ENCODE measurements around the gene EIF4G3. TPM values are rescaled to one million over a fixed set of nuclear protein-coding genes. Genes with fewer than 3 reads are reported as not detected.

Gene EIF4G3
- polyA plus RNA-seq, 3 donors, result 5.1 to 34.2 (median 5.8) TPM

- Histone ChIP-seq H2AFZ (ENCODE audit: insufficient read depth, low read depth, low read length, poor library complexity, severe bottlenecking) (no peak overlapping the region), H4K20me1 (ENCODE audit: insufficient read depth, low read length) (no peaks in the 10 kb centered on the region), H3K4me1 (ENCODE audit: control insufficient read depth in 1 of 2, insufficient read depth in 2 of 2, low read length in 2 of 2) (peaks cover 22 to 25% of the 10 kb centered on the region in 2 donors), H3K79me2 (ENCODE audit: insufficient read depth, low read length) (no peaks in the 10 kb centered on the region), H3K9ac (ENCODE audit: insufficient read depth, low read length, poor library complexity, severe bottlenecking) (peak overlapping the region; percentile 11), H3K36me3 (replicated peaks in 1 of 2; ENCODE audit: control insufficient read depth in 1 of 2, insufficient read depth in 2 of 2, low read length in 2 of 2) (peaks cover 3 to 30% of the 10 kb centered on the region in 2 donors), H3K4me2 (replicated peaks; ENCODE audit: extremely low read depth, low read length, poor library complexity, severe bottlenecking) (peak overlapping the region; percentile 40), H3K27me3 (ENCODE audit: control insufficient read depth in 2 of 2, insufficient read depth in 2 of 2, low read length in 2 of 2) (no peaks in the 10 kb centered on the region), H3K27ac (ENCODE audit: low read depth in 1 of 2, low read length in 2 of 2) (no peak overlapping the region), H3K9me3 (replicated peaks in 1 of 2; ENCODE audit: control insufficient read depth in 1 of 2, insufficient read depth in 1 of 2, low read length in 2 of 2) (no peaks in the 10 kb centered on the region), H3K4me3 (replicated peaks in 1 of 3; ENCODE audit: low read depth in 2 of 3, low read length in 3 of 3) (no peak overlapping the region)
- DNase-seq, result no peak
- peaks cover 30% of the 10 kb centered on the region for H3K4me1 Mint-ChIP-seq
- H3K9me3 Mint-ChIP-seq, result no peaks in the 10 kb centered on the region
- intact Hi-C loops (cut with micrococcal nuclease), result no loop called here
- H3K27me3 Mint-ChIP-seq (ENCODE audit: low read depth in 3 of 3), result peaks cover 0 to 2% (median 2%) of the 10 kb centered on the region in 3 donors
- H3K4me3 Mint-ChIP-seq, result peak overlapping the region in 1 of 2 donors; percentile 11
- peak overlapping the region in 2 of 7 donors; percentile 14 to 52 for H3K27ac Mint-ChIP-seq
- no CpG with 5 or more reads among the region's 3 CpGs for WGBS (ENCODE audit: insufficient coverage)
- peaks cover 22 to 43% of the 10 kb centered on the region in 2 donors for H3K36me3 Mint-ChIP-seq
- TF ChIP-seq CTCF (IDR thresholded peaks at IDR 0.05), result no peak
Measured at GRCh38 chr1:20950679-20951078, 226.0 kb downstream of the EIF4G3 start.

GRCh38 chr1:20949871-20950590 lies 226.7 kb downstream of the EIF4G3 start:
- peak overlapping the region in 1 of 2 donors; percentile 70 for H3K4me3 Mint-ChIP-seq
- Histone ChIP-seq H3K9ac (ENCODE audit: insufficient read depth, low read length, poor library complexity, severe bottlenecking) (peak overlapping the region; percentile 11), H3K4me2 (replicated peaks; ENCODE audit: extremely low read depth, low read length, poor library complexity, severe bottlenecking) (peak overlapping the region; percentile 40), H4K20me1 (ENCODE audit: insufficient read depth, low read length) (no peaks in the 10 kb centered on the region), H3K79me2 (ENCODE audit: insufficient read depth, low read length) (no peaks in the 10 kb centered on the region), H3K36me3 (replicated peaks in 1 of 2; ENCODE audit: control insufficient read depth in 1 of 2, insufficient read depth in 2 of 2, low read length in 2 of 2) (peaks cover 3 to 28% of the 10 kb centered on the region in 2 donors), H3K4me1 (ENCODE audit: control insufficient read depth in 1 of 2, insufficient read depth in 2 of 2, low read length in 2 of 2) (peaks cover 22 to 25% of the 10 kb centered on the region in 2 donors), H3K27ac (ENCODE audit: low read depth in 1 of 2, low read length in 2 of 2) (no peak overlapping the region), H3K9me3 (replicated peaks in 1 of 2; ENCODE audit: control insufficient read depth in 1 of 2, insufficient read depth in 1 of 2, low read length in 2 of 2) (no peaks in the 10 kb centered on the region), H2AFZ (ENCODE audit: insufficient read depth, low read depth, low read length, poor library complexity, severe bottlenecking) (no peak overlapping the region), H3K4me3 (replicated peaks in 1 of 3; ENCODE audit: low read depth in 2 of 3, low read length in 3 of 3) (no peak overlapping the region), H3K27me3 (ENCODE audit: control insufficient read depth in 2 of 2, insufficient read depth in 2 of 2, low read length in 2 of 2) (no peaks in the 10 kb centered on the region)
- H3K4me1 Mint-ChIP-seq, result peaks cover 30% of the 10 kb centered on the region
- no peak for TF ChIP-seq CTCF (IDR thresholded peaks at IDR 0.05)
- WGBS (ENCODE audit: insufficient coverage), result 50% methylated on average over 2 of the region's 9 CpGs
- intact Hi-C loops (cut with micrococcal nuclease), result no loop called here
- H3K27me3 Mint-ChIP-seq (ENCODE audit: low read depth in 3 of 3), result peaks cover 0 to 2% (median 2%) of the 10 kb centered on the region in 3 donors
- no peaks in the 10 kb centered on the region for H3K9me3 Mint-ChIP-seq
- peak overlapping the region in 5 of 7 donors; percentile 10 to 82 (median 49) for H3K27ac Mint-ChIP-seq
- DNase-seq, result peak in 2 of 3 donors; percentile 5 to 15
- peaks cover 20 to 37% of the 10 kb centered on the region in 2 donors for H3K36me3 Mint-ChIP-seq
